GM12878 (cell line): Measurements from ENCODE around the gene NOSTRIN. TPM values are rescaled to one million over a fixed set of nuclear protein-coding genes. Genes with fewer than 3 reads are reported as not detected.

Experiments
- ATAC-seq: fragments of 200-7000 bp; cut with Tn5 transposase; 3 replicates; pipeline ENCODE4 v1.9.1; 2020; ENCODE audit warnings: mild to moderate bottlenecking, moderate library complexity
- BruUV-seq: library from RNA; stranded (reverse); fragments of 400-500 nt; replicated peaks from 2 replicates; lab custom pipeline; 2021; lab: Mats Ljungman, UMichigan
- CTCF ChIA-PET: fragments of 300-600 bp; sonication (Branson Sonifier 250); formaldehyde crosslinking; extraction: SDS; loops from one replicate; lab custom pipeline; 2021; ENCODE audit warnings: inconsistent platforms; lab: Yijun Ruan, JAX
- POLR2A ChIA-PET: fragments of 350-600 bp; formaldehyde crosslinking; extraction: SDS; loops from one replicate; lab custom pipeline; 2021; ENCODE audit warnings: inconsistent platforms; lab: Charles Lee
- RAD21 ChIA-PET: fragments of 300-600 bp; sonication (Branson Sonifier 250); formaldehyde crosslinking; loops from one replicate; lab custom pipeline; 2023; ENCODE audit warnings: antibody characterized with exemption; ENCODE audit not compliant: unreplicated experiment; lab: Charles Lee
- SMC1A ChIA-PET: fragments of 300-600 bp; sonication (Branson Sonifier 250); formaldehyde crosslinking; loops from one replicate; lab custom pipeline; 2023; ENCODE audit not compliant: unreplicated experiment, uncharacterized antibody; lab: Charles Lee
- DNase-seq: peaks from one replicate; pipeline ENCODE4 v3.0.0-alpha.2; 2011; ENCODE audit warnings: low read depth, low spot score
- FAIRE-seq: peaks from 3 replicates; lab custom pipeline; 2011; peaks lifted over from hg19 to GRCh38; lab: Jason Lieb, UNC
- H2AFZ ChIP-seq: 2 replicates; pipeline ENCODE4 v1.6.0; 2011; ENCODE audit warnings: low read depth, low read length, control low read depth; ENCODE audit not compliant: control insufficient read depth
- H3K27ac ChIP-seq: 2 replicates; pipeline ENCODE4 v1.5.1; 2011; ENCODE audit warnings: control low read depth; ENCODE audit not compliant: control insufficient read depth, insufficient read depth
- H3K27me3 ChIP-seq, 2 experiments: replicated peaks in 1 of 2; 2 replicates each; pipeline versions ENCODE4 v1.6.0 to v1.6.1; 2011; ENCODE audit warnings: low read length in 1 of 2; ENCODE audit not compliant: control insufficient read depth in 2 of 2, insufficient read depth in 2 of 2
- H3K36me3 ChIP-seq, 2 experiments: 2 replicates each; pipeline ENCODE4 v1.5.1; 2011; ENCODE audit warnings: low read length in 1 of 2; ENCODE audit not compliant: control insufficient read depth in 2 of 2, insufficient read depth in 2 of 2
- H3K4me1 ChIP-seq: 2 replicates; pipeline ENCODE4 v1.6.1; 2011; ENCODE audit warnings: mild to moderate bottlenecking, low read length, moderate library complexity, mixed read lengths; ENCODE audit not compliant: control insufficient read depth, insufficient read depth
- H3K4me2 ChIP-seq: 2 replicates; pipeline ENCODE4 v1.6.0; 2011; ENCODE audit warnings: control low read depth; ENCODE audit not compliant: control insufficient read depth, insufficient read depth
- H3K4me3 ChIP-seq: fragments of 200-600 bp; sonication (generic); 2 replicates; pipeline ENCODE4 v1.5.1; 2016
- H3K79me2 ChIP-seq: 2 replicates; pipeline ENCODE4 v1.6.0; 2011; ENCODE audit warnings: low read length; ENCODE audit not compliant: control insufficient read depth, insufficient read depth
- H3K9ac ChIP-seq: 2 replicates; pipeline ENCODE4 v1.8.0; 2011; ENCODE audit warnings: low read length, control low read depth, mixed read lengths; ENCODE audit not compliant: control insufficient read depth, insufficient read depth
- H3K9me3 ChIP-seq: replicated peaks from 3 replicates; pipeline ENCODE4 v1.5.1; 2011; ENCODE audit warnings: mild to moderate bottlenecking, low read length; ENCODE audit not compliant: control insufficient read depth, insufficient read depth
- H4K20me1 ChIP-seq: 2 replicates; pipeline ENCODE4 v1.6.0; 2011; ENCODE audit not compliant: control insufficient read depth, insufficient read depth
- CBX3 ChIP-seq: fragments of 200-600 bp; sonication (generic); IDR thresholded peaks from 2 replicates; pipeline ENCODE4 v1.6.1; 2016; ENCODE audit warnings: low read depth, borderline replicate concordance
- CEBPB ChIP-seq, 2 experiments: fragments of 150-350 bp in 1 of 2; IDR thresholded peaks; 2 replicates each; pipeline ENCODE4 v1.6.1; 2012 to 2014; ENCODE audit warnings: low read depth in 2 of 2, low read length in 2 of 2, borderline replicate concordance in 1 of 2, inconsistent platforms in 1 of 2
- E4F1 ChIP-seq: fragments of 450-650 bp; IDR thresholded peaks from 2 replicates; pipeline ENCODE4 v1.6.1; 2018; ENCODE audit warnings: borderline replicate concordance, mild to moderate bottlenecking; ENCODE audit not compliant: partially characterized antibody
- EGR1 ChIP-seq, 2 experiments: IDR thresholded peaks; 1 replicate in 1 of 2; 2 replicates in 1 of 2; pipeline ENCODE4 v1.6.1; 2011 to 2012; ENCODE audit warnings: low read depth in 2 of 2, low read length in 2 of 2, borderline replicate concordance in 1 of 2, mild to moderate bottlenecking in 1 of 2, moderate library complexity in 1 of 2
- ESRRA ChIP-seq: IDR thresholded peaks from 2 replicates; pipeline ENCODE4 v1.6.1; 2012; ENCODE audit warnings: mild to moderate bottlenecking, low read length, improper control_type of control experiment
- FOS ChIP-seq: IDR thresholded peaks from 3 replicates; pipeline ENCODE4 v1.6.1; 2011; ENCODE audit warnings: borderline replicate concordance; ENCODE audit not compliant: insufficient read length; ENCODE audit errors: extremely low read depth
- MEF2A ChIP-seq: IDR thresholded peaks from 2 replicates; pipeline ENCODE4 v1.6.1; 2011; ENCODE audit warnings: low read depth, mild to moderate bottlenecking, low read length, moderate library complexity; ENCODE audit not compliant: insufficient read depth
- MEF2B ChIP-seq: fragments of 450-650 bp; IDR thresholded peaks from 2 replicates; pipeline ENCODE4 v1.6.1; 2018; ENCODE audit warnings: mild to moderate bottlenecking, moderate library complexity; ENCODE audit not compliant: partially characterized antibody, poor library complexity, severe bottlenecking
- MTA2 ChIP-seq: fragments of 450-650 bp; IDR thresholded peaks from 2 replicates; pipeline ENCODE4 v1.6.1; 2016; ENCODE audit warnings: low read depth, mild to moderate bottlenecking, moderate library complexity
- NFYB ChIP-seq: IDR thresholded peaks from 2 replicates; pipeline ENCODE4 v1.6.1; 2011; ENCODE audit warnings: low read depth, mild to moderate bottlenecking, low read length, improper control_type of control experiment, moderate library complexity; ENCODE audit not compliant: insufficient read depth
- NR2C2 ChIP-seq: IDR thresholded peaks from 2 replicates; pipeline ENCODE4 v1.6.1; 2011; ENCODE audit warnings: borderline replicate concordance, low read depth; ENCODE audit not compliant: control insufficient read depth, insufficient read length
- SP1 ChIP-seq: IDR thresholded peaks from one replicate; pipeline ENCODE4 v1.6.1; 2011; ENCODE audit warnings: low read depth, low read length
- TARDBP ChIP-seq: IDR thresholded peaks from 2 replicates; pipeline ENCODE4 v1.6.1; 2016; ENCODE audit warnings: borderline replicate concordance
- USF2 ChIP-seq: IDR thresholded peaks from 2 replicates; pipeline ENCODE4 v1.6.1; 2011; ENCODE audit warnings: low read depth, low read length, improper control_type of control experiment, borderline replicate concordance
- ZNF687 ChIP-seq: fragments of 450-650 bp; IDR thresholded peaks from 2 replicates; pipeline ENCODE4 v1.6.1; 2017; ENCODE audit warnings: mild to moderate bottlenecking, moderate library complexity
- WGBS: methylation state at CpG from one replicate; pipeline ENCODE4 v1.1.6; 2016; ENCODE audit warnings: low lambda C conversion rate; ENCODE audit not compliant: insufficient replicate concordance, insufficient coverage; ENCODE audit errors: missing lambda C conversion rate; 5-methylcytosine and 5-hydroxymethylcytosine counted together
- in situ Hi-C: fragments of 300-500 bp; cut with MboI; formaldehyde crosslinking; loops from 9 replicates; pipeline ENCODE4 v1.14.3; 2018; ENCODE audit warnings: mixed read lengths
- intact Hi-C: fragments of 100-400 bp; cut with micrococcal nuclease; formaldehyde crosslinking; loops from one replicate; pipeline ENCODE4 v1.14.2; 2022; ENCODE audit not compliant: unreplicated experiment
- polyA plus RNA-seq, 11 experiments: library from polyadenylated mRNA; depleted of rRNA in 4 of 11; unstranded in 6 of 11; stranded (reverse) in 5 of 11; fragments of >200 nt; fragmentation: Nextera tagmentation in 4 of 11; fragmentation: Illumina TruSeq in 1 of 11; extraction: Ambion mirVana in 4 of 11; extraction: Trizol in 1 of 11; gene quantifications; 1 replicate in 1 of 11; 2 replicates in 10 of 11; pipeline versions ENCODE4 v1.2.1 to v1.2.3, GENCODE V29; 2011 to 2016; ENCODE audit warnings: inconsistent platforms in 2 of 11, missing spikeins in 2 of 11, low read depth in 1 of 11
- total RNA-seq, 4 experiments: library from RNA; depleted of rRNA in 3 of 4; stranded (reverse); fragments of >200 nt in 3 of 4; fragmentation: Illumina TruSeq in 1 of 4; extraction: Trizol in 1 of 4; gene quantifications; 2 replicates each; pipeline versions ENCODE4 v1.2.1 to v1.2.3, GENCODE V29; 2013 to 2021

Gene NOSTRIN
- total and polyA plus RNA-seq, 10 of the 15 experiments (the other 5 are each of a cell fraction or from before 2014, with no cell fraction given) = 0.13 to 0.42 (median 0.37) TPM; not detected in 5

- TF ChIP-seq NR2C2 (no peak), CEBPB (IDR thresholded peaks at IDR 0.05; ENCODE audit: borderline replicate concordance in 1 of 2, low read depth in 2 of 2, low read length in 2 of 2) (no peak), EGR1 (IDR thresholded peaks at IDR 0.05; ENCODE audit: borderline replicate concordance in 1 of 2, low read depth in 2 of 2, low read length in 2 of 2) (0 out of 3 replicates have a peak, but pooled peaks of 1 of the 2 experiments have one; percentile 45), MTA2 (no peak), MEF2B (peak; percentile 30), ESRRA (no peak), NFYB (peak; percentile 99), MEF2A (0 out of 2 replicates have a peak, but pooled peaks have one; percentile 3), FOS (peak; percentile 89)
Observed at GRCh38 chr2:168890006-168890782, 87.8 kb downstream of the NOSTRIN start, which contains the start of gene SPC25 (continued).

- in situ Hi-C loops = no loop called here
- ChIA-PET RAD21 (no interaction called here), CTCF (no interaction called here), SMC1A (no interaction called here), POLR2A (no interaction called here)
- no peak for FAIRE-seq
- no peak overlapping the region for H2AFZ ChIP-seq
- no peak overlapping the region for H3K4me2 ChIP-seq
- H3K36me3 ChIP-seq = no peaks in the 10 kb centered on the region
- H3K9me3 ChIP-seq = no peaks in the 10 kb centered on the region
- intact Hi-C loops = no loop called here
- H3K79me2 ChIP-seq = peaks cover 9% of the 10 kb centered on the region
- H3K9ac ChIP-seq = no peak overlapping the region
- BruUV-seq = no TSS peak
- no peak for ATAC-seq
- H3K4me1 ChIP-seq = no peaks in the 10 kb centered on the region
- H4K20me1 ChIP-seq = no peaks in the 10 kb centered on the region
- no peak overlapping the region for H3K4me3 ChIP-seq
- H3K27me3 ChIP-seq = peaks cover 0 to 3% of the 10 kb centered on the region in 2 experiments; a peak in 1 of 4 replicates
- 56% methylated on average over 3 of the region's 3 CpGs for WGBS
- no peak for DNase-seq
- no peak overlapping the region for H3K27ac ChIP-seq
- no peak for TF ChIP-seq TARDBP
- no peak for TF ChIP-seq E4F1
- no peak for TF ChIP-seq ZNF687
- TF ChIP-seq CBX3 = no peak
- no peak for TF ChIP-seq SP1
- TF ChIP-seq USF2 = no peak
Observed at GRCh38 chr2:168892327-168892726, 89.9 kb downstream of the NOSTRIN start.
